GM23338 (cell line): Measurements from ENCODE around the gene CD74. TPM values are rescaled to one million over a fixed set of nuclear protein-coding genes. Genes with fewer than 3 reads are reported as not detected.

Experiments
- ATAC-seq: fragments of 200-7000 bp; cut with Tn5 transposase; 3 replicates; pipeline ENCODE4 v1.9.1; 2020
- DNase-seq: peaks from one replicate; pipeline ENCODE4 v3.0.0-alpha.2; 2015; ENCODE audit warnings: low spot score
- H2AFZ ChIP-seq: fragments of 200-600 bp; sonication (generic); 2 replicates; pipeline ENCODE4 v1.8.0; 2016; ENCODE audit warnings: antibody characterized with exemption, mild to moderate bottlenecking, moderate library complexity
- H3F3A ChIP-seq: fragments of 200-600 bp; sonication (generic); replicated peaks from 2 replicates; pipeline ENCODE4 v1.8.0; 2017; ENCODE audit warnings: antibody characterized with exemption, mixed run types, low read depth
- H3K27ac ChIP-seq: fragments of 200-600 bp; sonication (generic); 2 replicates; pipeline ENCODE4 v1.6.1; 2016; ENCODE audit warnings: low read depth
- H3K27me3 ChIP-seq: fragments of 200-600 bp; sonication (generic); 2 replicates; pipeline ENCODE4 v1.8.0; 2016; ENCODE audit warnings: mild to moderate bottlenecking, mixed run types, moderate library complexity; ENCODE audit not compliant: insufficient read depth
- H3K36me3 ChIP-seq: fragments of 200-600 bp; sonication (generic); 2 replicates; pipeline ENCODE4 v1.8.0; 2016; ENCODE audit warnings: mild to moderate bottlenecking; ENCODE audit not compliant: insufficient read depth
- H3K4me1 ChIP-seq: fragments of 200-600 bp; sonication (generic); 2 replicates; pipeline ENCODE4 v1.8.0; 2016; ENCODE audit warnings: mild to moderate bottlenecking, moderate library complexity; ENCODE audit not compliant: insufficient read depth
- H3K4me2 ChIP-seq: fragments of 200-600 bp; sonication (generic); 2 replicates; pipeline ENCODE4 v1.7.1; 2017; ENCODE audit warnings: mixed run types
- H3K4me3 ChIP-seq: fragments of 200-600 bp; sonication (generic); 2 replicates; pipeline ENCODE4 v1.6.1; 2016; ENCODE audit warnings: mixed run types
- H3K79me2 ChIP-seq: fragments of 200-600 bp; sonication (generic); replicated peaks from 2 replicates; pipeline ENCODE4 v1.8.0; 2017; ENCODE audit warnings: mild to moderate bottlenecking; ENCODE audit not compliant: insufficient read depth
- H3K9me2 ChIP-seq: fragments of 200-600 bp; sonication (generic); 2 replicates; pipeline ENCODE4 v1.8.0; 2017; ENCODE audit not compliant: insufficient read depth
- H4K20me1 ChIP-seq: fragments of 200-600 bp; sonication (generic); replicated peaks from 2 replicates; pipeline ENCODE4 v1.8.0; 2017; ENCODE audit warnings: mild to moderate bottlenecking; ENCODE audit not compliant: insufficient read depth
- H3K27ac Mint-ChIP-seq: 2 replicates; pipeline ENCODE4 v1.8.0; 2020; ENCODE audit warnings: inconsistent platforms, mild to moderate bottlenecking, moderate library complexity, mixed read lengths
- H3K27me3 Mint-ChIP-seq: 3 replicates; pipeline ENCODE4 v1.8.0; 2022; ENCODE audit warnings: low read depth, mild to moderate bottlenecking, moderate library complexity, mixed read lengths, inconsistent platforms; ENCODE audit not compliant: insufficient read depth, poor library complexity
- H3K36me3 Mint-ChIP-seq: 3 replicates; pipeline ENCODE4 v1.8.0; 2021; ENCODE audit warnings: low read depth, mild to moderate bottlenecking, inconsistent platforms, moderate library complexity, mixed read lengths
- H3K4me1 Mint-ChIP-seq: 3 replicates; pipeline ENCODE4 v1.8.0; 2020; ENCODE audit warnings: mild to moderate bottlenecking, inconsistent platforms, mixed read lengths
- H3K4me3 Mint-ChIP-seq: 3 replicates; pipeline ENCODE4 v1.8.0; 2021; ENCODE audit warnings: moderate library complexity, mild to moderate bottlenecking, inconsistent platforms, mixed read lengths
- H3K9me3 Mint-ChIP-seq: 3 replicates; pipeline ENCODE4 v1.8.0; 2020; ENCODE audit warnings: moderate library complexity, mild to moderate bottlenecking, inconsistent platforms, mixed read lengths
- CREB1 ChIP-seq: fragments of 250-450 bp; sonication (Bioruptor Pico); IDR thresholded peaks from 2 replicates; pipeline ENCODE4 v1.5.0; 2020; ENCODE audit warnings: low read depth, mild to moderate bottlenecking, moderate library complexity
- EZH2 ChIP-seq: fragments of 200-600 bp; sonication (generic); IDR thresholded peaks from one replicate; pipeline ENCODE4 v1.8.0; 2017; ENCODE audit warnings: antibody characterized with exemption, mild to moderate bottlenecking, low read depth; ENCODE audit not compliant: unreplicated experiment
- EZH2phosphoT487 ChIP-seq: fragments of 200-600 bp; sonication (generic); IDR thresholded peaks from one replicate; pipeline ENCODE4 v1.8.1; 2018; ENCODE audit warnings: antibody characterized with exemption; ENCODE audit not compliant: unreplicated experiment
- JUNB ChIP-seq: IDR thresholded peaks from one replicate; pipeline ENCODE4 v1.6.1; 2016; ENCODE audit warnings: antibody characterized with exemption; ENCODE audit not compliant: unreplicated experiment
- NANOG ChIP-seq: IDR thresholded peaks from 2 replicates; pipeline ENCODE4 v1.6.1; 2016; ENCODE audit warnings: antibody characterized with exemption, borderline replicate concordance
- POLR2AphosphoS5 ChIP-seq: IDR thresholded peaks from 2 replicates; pipeline ENCODE4 v1.6.1; 2016; ENCODE audit warnings: antibody characterized with exemption, low read depth
- STAT1 ChIP-seq: IDR thresholded peaks from one replicate; pipeline ENCODE4 v1.6.1; 2016; ENCODE audit warnings: antibody characterized with exemption; ENCODE audit not compliant: unreplicated experiment
- ZNF114 ChIP-seq: fragments of 250-450 bp; sonication (Bioruptor Pico); IDR thresholded peaks from 2 replicates; pipeline ENCODE4 v1.5.0; 2020; ENCODE audit warnings: mild to moderate bottlenecking, moderate library complexity
- ZNF331 ChIP-seq: fragments of 250-450 bp; sonication (Bioruptor Pico); IDR thresholded peaks from 2 replicates; pipeline ENCODE4 v1.5.0; 2020; ENCODE audit warnings: low read depth, mild to moderate bottlenecking, moderate library complexity
- polyA plus RNA-seq: library from polyadenylated mRNA; unstranded; fragments of >200 nt; fragmentation: Nextera tagmentation; extraction: Ambion mirVana; gene quantifications from 2 replicates; pipeline ENCODE4 v1.2.1, GENCODE V29; 2016
- total RNA-seq: library from RNA; depleted of rRNA; stranded (reverse); fragments of >200 nt; shearing (Covaris generic); gene quantifications from 2 replicates; pipeline ENCODE4 v1.2.3, GENCODE V29; 2014
- TF ChIP-seq, protein P1 (sequence below): IDR thresholded peaks from one replicate; pipeline ENCODE4 v1.6.1; 2018; ENCODE audit warnings: antibody characterized with exemption; ENCODE audit not compliant: unreplicated experiment
- TF ChIP-seq, protein P2 (sequence below), 2 experiments: fragments of 200-600 bp in 1 of 2; sonication (generic) in 1 of 2; conservative IDR thresholded peaks; 2 replicates each; pipeline versions ENCODE4 v1.5.1 to v1.6.1; 2016 to 2017; ENCODE audit warnings: antibody characterized with exemption in 2 of 2, low read depth in 2 of 2, mild to moderate bottlenecking in 2 of 2, moderate library complexity in 1 of 2
- TF ChIP-seq, protein P3 (sequence below): fragments of 250-450 bp; sonication (Bioruptor Pico); IDR thresholded peaks from 2 replicates; pipeline ENCODE4 v1.5.0; 2020; ENCODE audit warnings: mild to moderate bottlenecking, moderate library complexity
- TF ChIP-seq, protein P4 (sequence below): IDR thresholded peaks from 2 replicates; pipeline ENCODE4 v1.6.1; 2016; ENCODE audit warnings: antibody characterized with exemption

CD74 gene
- total and polyA plus RNA-seq, 2 experiments from 2014 or later, result 49.8 to 98.4 TPM

DNA sequence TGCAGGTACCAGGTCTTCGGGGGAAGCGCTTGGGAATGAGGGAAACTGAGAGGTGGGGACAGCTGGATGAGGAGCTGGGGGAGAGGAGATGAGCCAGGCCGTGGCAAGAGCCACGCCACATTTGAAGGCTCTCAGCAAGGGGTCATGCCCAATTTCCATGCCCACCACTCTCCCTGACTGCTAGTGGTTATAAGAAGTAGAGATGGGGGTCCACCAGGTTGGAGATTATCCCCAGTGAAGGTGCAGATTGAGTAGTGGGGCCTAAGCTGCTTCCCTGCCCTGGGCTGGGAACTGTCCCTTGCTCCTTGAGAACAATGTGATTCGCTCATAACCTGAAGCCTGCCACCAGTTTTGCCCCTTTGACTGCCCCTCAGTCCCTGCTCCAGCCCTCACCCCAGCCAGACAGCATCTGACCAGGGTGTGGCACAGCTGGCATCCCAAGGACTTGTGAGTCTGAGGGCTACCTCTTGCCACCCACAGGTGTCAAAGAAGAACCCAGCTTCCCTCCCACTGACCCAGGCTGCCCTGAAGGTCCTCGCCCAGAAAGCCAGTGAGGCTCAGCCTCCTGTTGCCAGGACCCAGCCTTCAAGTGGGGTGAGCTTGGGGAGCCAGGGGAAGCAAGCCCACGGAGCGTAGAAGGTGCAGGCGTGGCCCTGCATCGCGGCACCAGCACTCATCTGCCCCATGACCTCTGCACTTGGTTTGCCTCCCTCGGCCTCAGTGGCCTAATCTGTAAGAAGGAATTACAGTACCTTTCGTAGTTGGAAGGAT is 21.5 kb downstream of the CD74 start:
- DNase-seq (no peak), ATAC-seq (no peak)
- no peaks in the 10 kb centered on the region for H3K4me1 ChIP-seq
- H2AFZ ChIP-seq, result no peak overlapping the region
- no peaks in the 10 kb centered on the region for H3K4me1 Mint-ChIP-seq
- TF ChIP-seq STAT1 (no peak), EZH2phosphoT487 (no peak), NANOG (no peak), POLR2AphosphoS5 (no peak), EZH2 (no peak), ZNF114 (CRISPR knock-in tag) (no peak), CREB1 (CRISPR knock-in tag) (no peak), JUNB (no peak), ZNF331 (CRISPR knock-in tag) (no peak)
- TF ChIP-seq, protein P1, sequence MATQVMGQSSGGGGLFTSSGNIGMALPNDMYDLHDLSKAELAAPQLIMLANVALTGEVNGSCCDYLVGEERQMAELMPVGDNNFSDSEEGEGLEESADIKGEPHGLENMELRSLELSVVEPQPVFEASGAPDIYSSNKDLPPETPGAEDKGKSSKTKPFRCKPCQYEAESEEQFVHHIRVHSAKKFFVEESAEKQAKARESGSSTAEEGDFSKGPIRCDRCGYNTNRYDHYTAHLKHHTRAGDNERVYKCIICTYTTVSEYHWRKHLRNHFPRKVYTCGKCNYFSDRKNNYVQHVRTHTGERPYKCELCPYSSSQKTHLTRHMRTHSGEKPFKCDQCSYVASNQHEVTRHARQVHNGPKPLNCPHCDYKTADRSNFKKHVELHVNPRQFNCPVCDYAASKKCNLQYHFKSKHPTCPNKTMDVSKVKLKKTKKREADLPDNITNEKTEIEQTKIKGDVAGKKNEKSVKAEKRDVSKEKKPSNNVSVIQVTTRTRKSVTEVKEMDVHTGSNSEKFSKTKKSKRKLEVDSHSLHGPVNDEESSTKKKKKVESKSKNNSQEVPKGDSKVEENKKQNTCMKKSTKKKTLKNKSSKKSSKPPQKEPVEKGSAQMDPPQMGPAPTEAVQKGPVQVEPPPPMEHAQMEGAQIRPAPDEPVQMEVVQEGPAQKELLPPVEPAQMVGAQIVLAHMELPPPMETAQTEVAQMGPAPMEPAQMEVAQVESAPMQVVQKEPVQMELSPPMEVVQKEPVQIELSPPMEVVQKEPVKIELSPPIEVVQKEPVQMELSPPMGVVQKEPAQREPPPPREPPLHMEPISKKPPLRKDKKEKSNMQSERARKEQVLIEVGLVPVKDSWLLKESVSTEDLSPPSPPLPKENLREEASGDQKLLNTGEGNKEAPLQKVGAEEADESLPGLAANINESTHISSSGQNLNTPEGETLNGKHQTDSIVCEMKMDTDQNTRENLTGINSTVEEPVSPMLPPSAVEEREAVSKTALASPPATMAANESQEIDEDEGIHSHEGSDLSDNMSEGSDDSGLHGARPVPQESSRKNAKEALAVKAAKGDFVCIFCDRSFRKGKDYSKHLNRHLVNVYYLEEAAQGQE, result no peak
- TF ChIP-seq, protein P2, sequence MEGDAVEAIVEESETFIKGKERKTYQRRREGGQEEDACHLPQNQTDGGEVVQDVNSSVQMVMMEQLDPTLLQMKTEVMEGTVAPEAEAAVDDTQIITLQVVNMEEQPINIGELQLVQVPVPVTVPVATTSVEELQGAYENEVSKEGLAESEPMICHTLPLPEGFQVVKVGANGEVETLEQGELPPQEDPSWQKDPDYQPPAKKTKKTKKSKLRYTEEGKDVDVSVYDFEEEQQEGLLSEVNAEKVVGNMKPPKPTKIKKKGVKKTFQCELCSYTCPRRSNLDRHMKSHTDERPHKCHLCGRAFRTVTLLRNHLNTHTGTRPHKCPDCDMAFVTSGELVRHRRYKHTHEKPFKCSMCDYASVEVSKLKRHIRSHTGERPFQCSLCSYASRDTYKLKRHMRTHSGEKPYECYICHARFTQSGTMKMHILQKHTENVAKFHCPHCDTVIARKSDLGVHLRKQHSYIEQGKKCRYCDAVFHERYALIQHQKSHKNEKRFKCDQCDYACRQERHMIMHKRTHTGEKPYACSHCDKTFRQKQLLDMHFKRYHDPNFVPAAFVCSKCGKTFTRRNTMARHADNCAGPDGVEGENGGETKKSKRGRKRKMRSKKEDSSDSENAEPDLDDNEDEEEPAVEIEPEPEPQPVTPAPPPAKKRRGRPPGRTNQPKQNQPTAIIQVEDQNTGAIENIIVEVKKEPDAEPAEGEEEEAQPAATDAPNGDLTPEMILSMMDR (conservative IDR thresholded peaks at IDR 0.05; ENCODE audit: low read depth in 2 of 2), result no peak
- TF ChIP-seq, protein P3, sequence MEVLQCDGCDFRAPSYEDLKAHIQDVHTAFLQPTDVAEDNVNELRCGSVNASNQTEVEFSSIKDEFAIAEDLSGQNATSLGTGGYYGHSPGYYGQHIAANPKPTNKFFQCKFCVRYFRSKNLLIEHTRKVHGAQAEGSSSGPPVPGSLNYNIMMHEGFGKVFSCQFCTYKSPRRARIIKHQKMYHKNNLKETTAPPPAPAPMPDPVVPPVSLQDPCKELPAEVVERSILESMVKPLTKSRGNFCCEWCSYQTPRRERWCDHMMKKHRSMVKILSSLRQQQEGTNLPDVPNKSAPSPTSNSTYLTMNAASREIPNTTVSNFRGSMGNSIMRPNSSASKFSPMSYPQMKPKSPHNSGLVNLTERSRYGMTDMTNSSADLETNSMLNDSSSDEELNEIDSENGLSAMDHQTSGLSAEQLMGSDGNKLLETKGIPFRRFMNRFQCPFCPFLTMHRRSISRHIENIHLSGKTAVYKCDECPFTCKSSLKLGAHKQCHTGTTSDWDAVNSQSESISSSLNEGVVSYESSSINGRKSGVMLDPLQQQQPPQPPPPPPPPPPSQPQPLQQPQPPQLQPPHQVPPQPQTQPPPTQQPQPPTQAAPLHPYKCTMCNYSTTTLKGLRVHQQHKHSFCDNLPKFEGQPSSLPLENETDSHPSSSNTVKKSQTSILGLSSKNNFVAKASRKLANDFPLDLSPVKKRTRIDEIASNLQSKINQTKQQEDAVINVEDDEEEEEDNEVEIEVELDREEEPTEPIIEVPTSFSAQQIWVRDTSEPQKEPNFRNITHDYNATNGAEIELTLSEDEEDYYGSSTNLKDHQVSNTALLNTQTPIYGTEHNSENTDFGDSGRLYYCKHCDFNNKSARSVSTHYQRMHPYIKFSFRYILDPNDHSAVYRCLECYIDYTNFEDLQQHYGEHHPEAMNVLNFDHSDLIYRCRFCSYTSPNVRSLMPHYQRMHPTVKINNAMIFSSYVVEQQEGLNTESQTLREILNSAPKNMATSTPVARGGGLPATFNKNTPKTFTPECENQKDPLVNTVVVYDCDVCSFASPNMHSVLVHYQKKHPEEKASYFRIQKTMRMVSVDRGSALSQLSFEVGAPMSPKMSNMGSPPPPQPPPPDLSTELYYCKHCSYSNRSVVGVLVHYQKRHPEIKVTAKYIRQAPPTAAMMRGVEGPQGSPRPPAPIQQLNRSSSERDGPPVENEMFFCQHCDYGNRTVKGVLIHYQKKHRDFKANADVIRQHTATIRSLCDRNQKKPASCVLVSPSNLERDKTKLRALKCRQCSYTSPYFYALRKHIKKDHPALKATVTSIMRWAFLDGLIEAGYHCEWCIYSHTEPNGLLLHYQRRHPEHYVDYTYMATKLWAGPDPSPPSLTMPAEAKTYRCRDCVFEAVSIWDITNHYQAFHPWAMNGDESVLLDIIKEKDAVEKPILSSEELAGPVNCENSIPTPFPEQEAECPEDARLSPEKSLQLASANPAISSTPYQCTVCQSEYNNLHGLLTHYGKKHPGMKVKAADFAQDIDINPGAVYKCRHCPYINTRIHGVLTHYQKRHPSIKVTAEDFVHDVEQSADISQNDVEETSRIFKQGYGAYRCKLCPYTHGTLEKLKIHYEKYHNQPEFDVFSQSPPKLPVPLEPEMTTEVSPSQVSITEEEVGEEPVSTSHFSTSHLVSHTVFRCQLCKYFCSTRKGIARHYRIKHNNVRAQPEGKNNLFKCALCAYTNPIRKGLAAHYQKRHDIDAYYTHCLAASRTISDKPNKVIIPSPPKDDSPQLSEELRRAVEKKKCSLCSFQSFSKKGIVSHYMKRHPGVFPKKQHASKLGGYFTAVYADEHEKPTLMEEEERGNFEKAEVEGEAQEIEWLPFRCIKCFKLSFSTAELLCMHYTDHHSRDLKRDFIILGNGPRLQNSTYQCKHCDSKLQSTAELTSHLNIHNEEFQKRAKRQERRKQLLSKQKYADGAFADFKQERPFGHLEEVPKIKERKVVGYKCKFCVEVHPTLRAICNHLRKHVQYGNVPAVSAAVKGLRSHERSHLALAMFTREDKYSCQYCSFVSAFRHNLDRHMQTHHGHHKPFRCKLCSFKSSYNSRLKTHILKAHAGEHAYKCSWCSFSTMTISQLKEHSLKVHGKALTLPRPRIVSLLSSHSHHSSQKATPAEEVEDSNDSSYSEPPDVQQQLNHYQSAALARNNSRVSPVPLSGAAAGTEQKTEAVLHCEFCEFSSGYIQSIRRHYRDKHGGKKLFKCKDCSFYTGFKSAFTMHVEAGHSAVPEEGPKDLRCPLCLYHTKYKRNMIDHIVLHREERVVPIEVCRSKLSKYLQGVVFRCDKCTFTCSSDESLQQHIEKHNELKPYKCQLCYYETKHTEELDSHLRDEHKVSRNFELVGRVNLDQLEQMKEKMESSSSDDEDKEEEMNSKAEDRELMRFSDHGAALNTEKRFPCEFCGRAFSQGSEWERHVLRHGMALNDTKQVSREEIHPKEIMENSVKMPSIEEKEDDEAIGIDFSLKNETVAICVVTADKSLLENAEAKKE (CRISPR knock-in tag), result no peak
- TF ChIP-seq, protein P4, sequence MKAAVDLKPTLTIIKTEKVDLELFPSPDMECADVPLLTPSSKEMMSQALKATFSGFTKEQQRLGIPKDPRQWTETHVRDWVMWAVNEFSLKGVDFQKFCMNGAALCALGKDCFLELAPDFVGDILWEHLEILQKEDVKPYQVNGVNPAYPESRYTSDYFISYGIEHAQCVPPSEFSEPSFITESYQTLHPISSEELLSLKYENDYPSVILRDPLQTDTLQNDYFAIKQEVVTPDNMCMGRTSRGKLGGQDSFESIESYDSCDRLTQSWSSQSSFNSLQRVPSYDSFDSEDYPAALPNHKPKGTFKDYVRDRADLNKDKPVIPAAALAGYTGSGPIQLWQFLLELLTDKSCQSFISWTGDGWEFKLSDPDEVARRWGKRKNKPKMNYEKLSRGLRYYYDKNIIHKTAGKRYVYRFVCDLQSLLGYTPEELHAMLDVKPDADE, result no peak
- no peak overlapping the region for H3K4me3 ChIP-seq
- H3K36me3 ChIP-seq, result peaks cover 48% of the 10 kb centered on the region
- H3K36me3 Mint-ChIP-seq, result peaks cover 93% of the 10 kb centered on the region
- peaks cover 10% of the 10 kb centered on the region for H4K20me1 ChIP-seq
- H3K27ac Mint-ChIP-seq, result no peak overlapping the region
- no peak overlapping the region for H3K4me2 ChIP-seq
- 0 out of 2 replicates have a peak, but pooled peaks cover 2% of the 10 kb centered on the region for H3F3A ChIP-seq
- peaks cover 6% of the 10 kb centered on the region for H3K27me3 Mint-ChIP-seq
- H3K9me2 ChIP-seq, result no peaks in the 10 kb centered on the region
- H3K9me3 Mint-ChIP-seq, result no peaks in the 10 kb centered on the region
- no peaks in the 10 kb centered on the region for H3K79me2 ChIP-seq
- no peaks in the 10 kb centered on the region for H3K27me3 ChIP-seq
- H3K4me3 Mint-ChIP-seq, result no peak overlapping the region
- no peak overlapping the region for H3K27ac ChIP-seq
